NCI-H460 (cell line): ENCODE measurements around the gene SPECC1L. TPM values are rescaled to one million over a fixed set of nuclear protein-coding genes. Genes with fewer than 3 reads are reported as not detected.
"Not testable (repeated sequence)": the region's sequence is repeated elsewhere in the genome, so short reads cannot be mapped to it uniquely, and the experiment has no call there.

Experiments
- DNase-seq: peaks from one replicate; pipeline ENCODE4 v3.0.0-alpha.2; 2016; ENCODE audit warnings: low read depth; ENCODE audit errors: extremely low read depth
- total RNA-seq: library from RNA; depleted of rRNA; stranded (reverse); fragments of >200 nt; shearing (Covaris generic); gene quantifications from 2 replicates; pipeline ENCODE4 v1.2.3, GENCODE V29; 2014

Gene SPECC1L
- total RNA-seq, 1 experiment from 2014 or later, result 18.3 TPM

DNA sequence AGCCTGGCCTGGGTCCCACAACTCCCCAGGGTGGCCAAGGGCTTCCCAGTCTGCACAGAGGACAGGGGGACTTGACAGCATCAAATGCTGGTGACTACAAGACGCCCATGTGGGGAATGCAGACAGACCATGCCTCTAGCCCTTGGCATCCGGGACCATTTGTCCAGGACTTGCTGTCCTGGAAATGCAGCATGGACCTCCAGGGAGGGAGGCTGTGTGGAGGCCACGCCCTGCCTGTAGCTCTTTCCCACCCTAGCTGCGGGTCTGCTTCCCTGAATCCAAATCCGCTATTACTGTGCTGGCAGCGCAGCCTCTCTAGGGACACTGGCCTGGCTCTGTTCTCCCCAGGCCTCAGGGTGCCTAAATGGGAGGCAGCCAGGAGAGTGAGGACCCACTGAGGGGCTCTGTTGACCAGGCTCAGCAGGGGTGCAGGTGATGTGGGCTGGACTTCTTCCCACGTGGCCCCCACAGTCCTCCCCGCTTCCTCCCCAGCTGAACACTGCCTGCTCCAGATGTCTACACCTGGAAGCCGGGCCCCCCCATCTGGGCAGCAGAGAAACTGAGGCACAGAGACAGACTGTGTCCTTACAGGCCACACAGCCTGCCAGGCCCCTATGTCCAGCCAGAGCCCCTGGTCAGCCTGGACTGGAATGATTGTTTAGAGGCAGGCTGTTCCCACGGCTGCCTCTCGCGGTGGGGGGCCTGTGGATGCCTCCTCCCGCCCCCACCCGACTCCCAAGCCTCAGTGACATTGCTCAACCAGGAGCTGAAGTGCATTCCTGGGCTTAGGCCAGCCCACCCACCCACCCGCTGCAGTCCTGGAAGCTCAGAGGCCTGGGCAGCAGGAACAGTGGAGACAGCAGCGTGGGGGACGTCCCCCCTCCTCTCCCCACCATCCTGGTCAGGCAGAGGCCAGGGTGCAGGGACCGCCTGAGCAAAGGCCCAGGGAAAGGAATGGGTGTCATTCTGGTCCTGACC lies 24.8 kb upstream of the SPECC1L start:
- DNase-seq, result not testable (repeated sequence)

DNA sequence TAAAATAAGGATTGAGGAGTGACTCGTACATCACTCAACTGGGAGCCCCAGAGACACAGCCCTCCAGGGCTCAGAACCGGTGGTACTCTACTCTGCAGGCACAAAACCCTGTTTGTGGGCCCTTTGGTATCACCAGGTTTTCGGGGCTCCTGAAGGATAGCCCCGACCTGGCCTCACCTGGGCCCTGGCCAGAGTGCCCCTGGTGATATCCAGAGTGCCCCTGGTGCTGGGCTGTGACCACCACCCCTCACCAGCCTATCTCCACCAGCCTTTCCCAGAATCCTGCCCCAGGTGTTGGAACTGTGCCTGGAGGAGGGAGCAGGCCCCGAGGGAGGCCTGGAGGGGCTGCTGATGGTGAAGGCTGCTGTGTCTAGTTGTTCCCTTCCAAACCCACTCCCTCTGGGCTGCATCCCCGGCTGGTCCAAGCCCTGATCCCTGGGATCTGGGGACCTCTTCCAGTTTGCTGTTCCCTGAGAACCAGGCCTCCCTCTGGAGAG lies 23.6 kb upstream of the SPECC1L start:
- DNase-seq, result no peak

DNA sequence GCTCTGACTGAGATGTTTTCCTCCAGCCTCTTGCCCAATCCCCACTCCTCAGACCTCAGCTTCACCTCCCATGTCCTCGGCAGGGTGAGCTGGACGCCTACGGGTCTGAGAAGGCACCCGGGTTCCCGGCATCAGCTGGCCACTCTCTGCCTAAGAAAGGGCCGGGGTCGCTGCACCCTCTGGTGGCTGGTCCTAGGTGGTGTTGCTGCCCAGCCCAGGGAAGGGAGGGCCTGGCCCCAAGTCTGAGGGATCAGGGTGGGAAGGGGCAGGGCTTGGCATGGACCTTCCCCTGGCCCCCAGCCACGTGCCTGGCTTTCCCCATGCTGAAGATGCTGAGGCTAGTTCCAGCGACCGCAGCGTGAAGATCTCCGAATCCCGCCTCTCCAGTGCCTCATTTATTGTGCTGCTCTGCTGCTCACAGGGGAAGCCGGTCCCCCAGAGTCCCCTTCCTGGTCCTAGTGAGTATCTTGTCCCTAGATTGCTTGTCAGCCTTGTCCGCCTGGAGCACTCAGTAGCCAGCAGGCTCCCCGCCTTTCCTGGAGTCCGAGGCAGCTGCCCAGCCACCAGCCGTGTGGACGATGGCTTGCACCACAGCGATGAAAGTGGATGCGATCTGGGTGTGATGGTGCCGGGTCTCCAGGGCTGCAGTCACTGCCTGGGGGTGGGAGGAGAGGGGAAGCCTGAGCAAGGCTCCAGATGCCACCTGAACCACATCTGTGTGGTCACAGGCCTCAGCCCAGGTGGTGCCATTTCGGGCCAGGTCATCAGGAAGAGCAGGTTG lies 22.9 kb upstream of the SPECC1L start:
- peak; percentile 62 for DNase-seq

DNA sequence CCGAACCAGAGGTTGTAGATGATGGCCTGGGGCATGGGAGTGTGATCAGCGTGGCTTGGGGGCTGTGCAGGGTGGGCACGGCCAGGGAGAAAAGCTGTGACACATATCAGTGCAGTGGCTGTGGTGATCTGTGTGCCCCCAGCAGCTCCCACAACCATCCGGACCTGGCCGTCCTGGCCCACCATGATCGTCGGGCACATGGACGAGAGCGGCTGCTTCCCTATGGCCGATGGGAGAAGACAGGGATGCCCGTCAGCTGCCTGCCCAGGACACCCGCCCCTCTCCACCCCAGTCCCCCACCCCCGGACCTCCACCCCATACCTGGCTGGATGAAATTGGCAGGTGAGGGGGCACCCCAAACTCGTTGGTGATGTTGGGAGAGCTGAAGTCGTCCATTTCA lies 22.0 kb upstream of the SPECC1L start:
- DNase-seq, result not testable (repeated sequence)

DNA sequence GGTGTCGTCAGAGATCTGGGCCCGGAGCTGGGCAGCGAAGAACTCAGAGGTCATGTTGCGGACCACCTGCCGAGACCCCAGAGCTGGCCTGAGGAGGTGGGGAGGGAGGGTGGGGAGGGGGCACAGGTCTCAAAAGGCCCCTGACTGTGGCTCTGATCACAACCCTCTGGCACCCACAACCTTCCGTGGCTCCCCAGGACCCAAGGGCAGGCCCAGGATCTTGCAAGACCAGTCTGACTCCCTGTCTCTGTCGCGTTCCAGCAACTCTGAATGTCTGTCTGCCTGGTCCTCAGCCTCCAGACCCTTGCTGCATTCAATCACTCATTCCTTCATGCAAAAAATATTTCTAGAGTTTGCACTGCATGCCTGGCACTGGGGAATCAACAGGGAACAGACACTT lies 21.2 kb upstream of the SPECC1L start:
- DNase-seq, result not testable (repeated sequence)

DNA sequence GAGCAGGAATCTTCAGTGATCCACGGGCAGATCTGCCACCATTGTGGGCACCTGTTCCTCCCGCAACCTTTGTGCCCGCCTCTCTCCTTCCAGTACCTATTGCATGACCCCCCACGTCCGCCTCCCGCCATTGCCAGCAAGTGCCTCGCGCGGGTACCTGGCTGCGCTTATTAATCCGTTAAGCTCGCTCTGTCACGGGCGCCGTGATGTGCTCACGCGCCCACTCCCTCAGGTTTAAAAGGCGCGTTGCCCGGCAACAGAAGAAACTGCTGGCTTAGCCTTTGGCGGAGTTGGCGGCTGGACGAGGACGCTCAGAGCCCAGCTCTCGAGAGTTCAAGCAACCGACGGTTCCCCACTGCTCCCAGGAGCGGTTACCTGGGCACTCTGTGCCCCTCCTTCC lies 19.3 kb upstream of the SPECC1L start:
- not testable (repeated sequence) for DNase-seq

DNA sequence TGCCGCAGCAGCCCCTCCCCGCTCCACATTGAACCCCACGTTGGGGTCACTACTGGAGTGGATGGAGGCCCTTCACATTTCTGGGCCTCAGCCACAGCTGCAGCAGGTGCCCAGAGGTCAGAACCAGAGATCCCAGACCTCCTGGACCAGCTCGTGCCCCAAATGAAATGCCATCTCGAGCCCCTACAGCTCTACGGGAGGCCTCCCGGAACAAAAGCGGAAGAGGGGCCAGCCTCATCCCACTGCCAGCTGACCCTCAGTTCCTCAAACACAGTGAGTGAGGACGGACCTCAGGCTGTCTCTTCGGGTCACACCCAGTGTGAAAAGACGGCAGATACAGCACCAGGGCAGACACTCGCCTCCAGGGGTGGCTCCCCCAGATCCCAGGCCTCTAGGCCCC lies 17.5 kb upstream of the SPECC1L start:
- not testable (repeated sequence) for DNase-seq

DNA sequence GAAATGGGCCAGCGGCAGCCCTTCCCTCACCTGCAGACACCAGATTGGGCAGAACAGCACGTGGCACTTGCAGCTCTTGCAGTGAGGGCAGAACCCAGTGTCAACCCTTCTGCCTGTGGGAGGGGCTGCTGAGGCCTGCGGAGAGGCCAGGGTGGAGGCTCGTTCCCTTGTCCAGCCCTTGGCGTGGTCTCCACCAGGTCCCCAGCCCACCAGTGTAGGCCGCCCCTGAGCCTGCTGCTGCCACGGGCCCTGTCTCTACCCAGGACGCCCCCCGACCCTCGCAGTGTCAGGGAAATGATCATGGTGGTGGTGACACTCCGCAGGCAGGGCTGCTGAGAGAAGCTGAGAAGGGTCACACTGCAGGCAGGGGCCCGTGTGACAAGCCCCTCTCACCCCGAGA lies 14.5 kb upstream of the SPECC1L start:
- not testable (repeated sequence) for DNase-seq

DNA sequence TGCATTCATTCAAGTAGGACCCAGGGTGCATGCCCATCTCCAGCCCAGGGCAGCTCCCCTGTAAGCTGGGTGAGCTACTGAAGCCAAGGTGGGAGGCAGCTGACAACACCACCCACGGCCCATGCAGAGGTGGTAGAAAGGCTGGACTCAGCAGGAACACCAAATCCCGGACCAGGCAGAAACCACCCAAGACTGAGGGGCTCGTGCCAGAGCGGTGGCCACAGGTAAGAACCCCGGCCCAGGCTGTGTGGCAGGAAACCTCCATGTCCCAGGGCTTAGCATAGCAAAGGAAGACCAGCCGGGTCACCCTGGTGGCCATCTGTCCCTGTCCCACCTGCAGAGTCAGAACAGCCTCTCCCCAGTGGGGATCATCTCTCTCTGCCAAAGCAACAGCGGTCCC lies 13.9 kb upstream of the SPECC1L start:
- DNase-seq, result not testable (repeated sequence)

DNA sequence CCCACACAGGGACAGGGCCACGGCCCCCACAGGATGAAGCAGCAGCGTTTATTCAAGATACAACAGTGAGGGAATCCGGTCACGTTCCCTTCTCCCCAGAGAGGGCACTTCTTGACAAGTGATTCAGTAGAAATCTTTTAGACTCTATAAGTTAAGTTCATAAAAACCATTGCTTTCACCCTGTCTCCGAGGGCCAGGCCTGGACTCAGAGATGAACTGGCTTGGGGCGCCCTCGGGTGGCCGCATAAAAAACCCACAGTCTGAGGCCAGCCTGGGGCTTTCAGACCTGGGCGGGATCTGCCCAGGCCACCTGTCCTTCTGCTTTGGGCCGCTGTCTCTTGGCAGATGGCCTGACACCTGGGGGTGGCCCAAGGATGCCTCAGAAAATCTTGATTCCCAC lies 11.2 kb upstream of the SPECC1L start:
- DNase-seq, result peak; percentile 63

DNA sequence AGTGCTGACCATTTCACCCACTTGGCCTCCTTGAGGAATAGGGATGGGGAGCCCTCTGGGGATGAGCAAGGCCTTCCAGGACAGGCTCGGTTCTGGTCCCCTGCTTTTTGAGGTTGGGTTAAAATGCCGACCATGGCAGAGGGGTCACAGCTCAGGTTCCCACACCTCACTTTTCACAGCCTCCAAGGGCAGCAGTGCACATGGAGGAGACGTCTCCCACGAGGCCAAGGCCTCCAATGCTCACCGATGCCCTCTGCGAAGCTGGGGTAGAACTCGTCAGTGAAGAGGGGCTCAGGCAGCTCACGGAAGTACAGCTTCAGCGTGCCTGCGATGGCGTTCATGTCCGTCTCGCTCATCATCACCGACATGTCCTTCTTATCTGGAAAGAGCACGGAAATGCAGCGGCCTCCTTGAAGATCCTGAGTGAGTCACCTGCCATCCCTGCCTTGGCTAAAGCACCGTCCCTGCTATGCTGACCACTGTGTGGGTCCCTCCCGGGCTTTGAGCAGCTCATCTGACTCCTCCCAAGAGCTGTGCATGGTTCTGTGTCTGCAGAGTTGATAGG lies 8.4 kb upstream of the SPECC1L start:
- DNase-seq, result not testable (repeated sequence)

DNA sequence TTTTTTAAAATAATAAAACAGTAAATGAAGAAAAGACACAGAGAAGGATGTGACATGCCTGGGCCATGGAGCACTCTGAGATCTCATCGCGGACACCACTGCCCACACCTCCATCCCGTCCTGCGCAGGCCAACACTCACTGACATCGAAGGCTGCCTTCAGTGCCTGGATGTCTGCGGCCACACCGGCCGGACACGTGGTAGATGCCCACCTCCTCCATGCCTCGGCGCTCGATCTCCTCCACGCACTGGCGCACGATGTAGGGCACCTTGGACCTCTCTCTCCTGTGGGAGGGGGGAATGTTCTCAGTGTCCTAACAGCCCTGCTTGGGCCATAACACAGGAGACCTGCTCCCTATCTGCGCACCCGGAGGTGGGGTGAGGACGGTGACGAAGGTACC lies 7.2 kb upstream of the SPECC1L start:
- not testable (repeated sequence) for DNase-seq

DNA sequence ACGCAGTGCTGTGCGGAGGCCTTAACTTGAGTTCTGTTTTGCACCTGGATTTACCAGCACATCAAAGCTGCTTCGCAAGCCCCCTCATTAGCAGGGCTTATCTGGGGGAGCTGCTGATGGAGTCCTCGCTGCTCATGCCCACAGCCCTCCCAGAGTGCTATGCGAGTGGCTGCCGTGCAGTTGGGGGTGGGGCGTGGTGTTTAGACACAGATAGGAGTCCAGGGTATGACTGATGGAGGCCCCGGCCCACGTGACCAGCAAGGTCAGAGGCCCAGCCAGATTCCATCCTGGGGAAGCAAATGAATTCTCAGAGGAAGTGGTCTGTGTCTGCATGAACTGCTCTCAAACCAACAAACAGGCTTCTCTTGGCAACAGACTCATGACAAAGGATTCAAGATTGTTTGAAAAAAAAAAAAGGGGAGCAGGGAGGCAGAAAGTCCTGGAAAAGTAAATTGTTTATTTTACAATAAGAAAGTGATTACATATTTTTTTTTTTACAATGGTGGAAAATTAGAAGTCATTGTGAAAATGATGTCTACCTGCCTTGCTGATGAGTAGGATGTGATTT lies 6.2 kb upstream of the SPECC1L start:
- not testable (repeated sequence) for DNase-seq

DNA sequence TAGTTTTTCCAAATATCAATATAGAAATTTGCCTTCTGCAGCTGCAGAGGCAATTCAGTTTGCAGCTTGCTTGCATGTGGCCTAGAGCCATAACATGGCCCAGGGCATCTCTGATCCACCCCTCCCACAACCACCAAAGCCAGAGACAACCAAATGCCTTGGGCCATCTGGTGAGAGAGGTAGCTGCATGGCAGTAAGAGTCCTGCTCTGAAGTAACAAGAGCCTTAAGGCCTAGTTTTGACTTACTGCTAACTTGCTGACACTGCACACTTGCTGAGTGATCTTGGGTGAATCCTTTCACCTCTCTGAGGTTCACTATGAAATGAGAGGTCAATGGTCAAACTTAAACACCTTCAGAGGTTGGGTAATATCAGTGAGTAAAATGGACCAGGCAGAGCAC lies 4.9 kb upstream of the SPECC1L start:
- DNase-seq, result no peak

DNA sequence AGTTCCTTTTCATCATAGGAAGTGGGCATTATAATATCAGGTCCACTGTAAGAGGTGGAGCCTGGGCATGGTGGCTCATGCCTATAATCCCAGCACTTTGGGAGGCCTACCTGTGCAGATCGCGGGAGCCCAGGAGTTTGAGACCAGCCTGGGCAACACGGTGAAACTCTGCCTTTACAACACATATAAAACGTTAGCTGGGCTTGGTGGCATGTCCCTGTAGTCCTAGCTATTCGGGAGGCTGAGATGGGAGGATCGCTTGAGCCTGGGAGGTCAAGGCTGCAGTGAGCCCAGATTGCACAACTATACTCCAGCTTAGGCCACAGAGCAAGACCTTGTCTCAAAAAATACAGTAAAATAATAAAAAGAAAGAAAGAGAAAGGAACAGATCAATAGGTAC lies 4.1 kb upstream of the SPECC1L start:
- not testable (repeated sequence) for DNase-seq

DNA sequence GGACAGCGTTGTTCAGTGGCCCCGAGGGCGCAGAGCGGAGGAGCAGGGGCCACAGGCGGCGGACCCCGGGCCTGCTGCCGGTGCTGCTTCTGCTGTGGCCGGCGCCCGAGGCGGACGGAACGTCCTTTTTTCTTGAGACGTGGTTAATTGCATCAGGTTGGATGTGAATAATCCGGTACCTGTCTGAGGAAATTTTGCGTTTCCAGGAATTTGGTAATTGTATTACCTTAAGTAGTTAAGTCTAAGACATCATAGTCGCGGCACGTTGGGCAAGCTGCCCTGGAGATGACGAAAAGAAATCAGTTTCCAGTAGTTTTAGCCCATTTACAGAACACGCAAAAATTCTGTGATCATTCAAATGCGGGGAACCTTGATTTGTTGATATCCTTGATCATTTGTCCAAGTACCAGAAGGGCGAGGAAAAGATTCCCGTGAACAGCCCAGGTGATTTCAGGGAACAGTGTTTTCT lies 789 bp downstream of the SPECC1L start:
- DNase-seq, result no peak

DNA sequence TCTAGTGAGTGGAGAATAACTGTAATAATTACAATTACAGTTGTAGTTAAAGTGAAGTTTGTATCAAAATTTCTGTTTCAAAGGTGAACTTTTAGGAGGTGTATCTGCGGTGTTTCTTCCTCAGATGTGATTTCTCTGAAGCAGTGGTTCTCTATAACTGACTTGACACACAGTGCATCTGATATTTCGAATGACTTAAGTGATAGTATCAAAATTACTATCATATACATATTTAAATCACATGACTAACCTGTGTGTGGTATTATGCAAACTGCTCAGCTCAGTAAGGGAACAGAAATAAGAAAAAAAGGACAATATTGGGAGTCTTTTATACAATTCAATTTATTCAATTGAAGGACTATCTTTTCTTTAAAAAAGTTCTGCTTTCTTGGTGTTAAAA lies 2.4 kb downstream of the SPECC1L start:
- not testable (repeated sequence) for DNase-seq

DNA sequence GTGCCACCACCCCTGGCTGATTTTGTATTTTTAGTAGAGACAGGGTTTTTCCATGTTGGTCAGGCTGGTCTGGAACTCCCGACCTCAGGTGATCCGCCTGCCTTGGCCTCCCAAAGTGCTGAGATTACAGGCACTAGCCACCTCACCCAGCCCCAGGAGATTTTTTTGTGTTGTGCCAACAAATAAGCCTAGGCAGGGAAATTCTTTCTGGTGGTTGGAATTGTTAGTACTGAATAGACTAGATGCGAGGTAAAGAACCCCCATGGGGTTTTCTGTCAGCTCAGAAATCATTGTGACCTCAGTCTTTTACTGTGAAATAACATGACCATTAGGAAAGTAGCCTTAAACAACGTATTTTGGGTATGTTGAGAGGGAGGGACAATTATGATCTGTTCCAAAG lies 3.3 kb downstream of the SPECC1L start:
- not testable (repeated sequence) for DNase-seq

DNA sequence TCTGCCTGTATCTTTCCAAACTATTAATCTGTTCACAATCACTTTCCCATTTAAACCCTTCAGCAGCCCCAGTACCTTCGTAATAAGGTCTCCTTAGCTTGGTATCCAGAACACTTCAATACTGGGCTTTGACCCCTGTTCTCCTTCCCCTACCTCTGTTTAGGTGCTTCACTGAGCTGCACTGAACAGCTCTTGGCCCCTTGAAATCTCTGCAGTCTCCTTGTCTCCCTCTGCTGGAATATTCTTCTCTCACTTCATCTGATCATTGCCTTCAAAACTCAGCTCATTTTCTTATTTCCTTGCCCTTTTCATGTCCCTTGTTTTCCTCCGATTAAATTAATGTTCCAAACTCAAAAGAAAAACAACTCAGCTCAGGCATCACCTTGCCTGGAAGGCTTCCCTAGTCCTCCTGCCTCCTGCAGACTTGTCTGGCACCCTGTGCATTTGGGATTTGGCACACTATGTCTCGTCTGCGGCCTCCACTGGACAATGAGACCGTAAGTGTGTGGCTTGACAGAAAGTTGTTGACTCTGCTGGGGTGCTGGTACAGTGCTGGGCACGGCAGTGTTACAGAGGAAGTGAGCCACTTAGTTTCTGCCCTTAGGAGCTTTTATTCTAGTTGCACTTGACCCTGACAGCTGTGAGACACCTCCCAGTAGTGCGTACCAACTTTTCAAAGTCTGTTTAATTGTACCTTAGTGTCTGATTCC lies 4.2 kb downstream of the SPECC1L start:
- DNase-seq, result not testable (repeated sequence)

DNA sequence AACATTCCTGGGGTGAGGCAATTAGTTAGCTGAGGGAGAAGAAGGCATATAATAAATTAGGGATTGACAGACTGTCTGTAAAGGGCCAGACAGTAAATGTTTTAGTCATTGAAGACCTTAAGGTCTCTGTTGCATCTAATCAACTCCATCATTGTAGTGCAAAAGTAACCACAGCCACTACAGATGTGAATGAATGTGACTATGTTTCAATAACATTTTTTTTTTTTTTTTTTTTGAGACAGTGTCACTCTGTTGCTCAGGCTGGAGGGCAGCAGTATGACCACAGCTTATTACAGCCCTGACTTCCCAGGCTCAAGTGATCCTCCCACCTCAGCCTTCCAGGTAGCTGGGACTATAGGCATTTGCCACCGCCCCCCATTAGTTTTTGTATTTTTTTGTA lies 9.7 kb downstream of the SPECC1L start:
- not testable (repeated sequence) for DNase-seq
